Tibial nerve (tissue), 4 donors: Measurements from ENCODE around the gene GRM4. TPM values are rescaled to one million over a fixed set of nuclear protein-coding genes. Genes with fewer than 3 reads are reported as not detected.

Experiments used
- DNase-seq, 2 donors: peaks; one replicate each; pipeline ENCODE4 v3.0.0-alpha.2; 2019; ENCODE audit warnings: low spot score in 2 of 2
- H3K27ac ChIP-seq, 4 donors: fragments of 200-600 bp; sonication (generic) in 3 of 4; one replicate each; pipeline ENCODE4 v1.5.1; 2017 to 2019; ENCODE audit warnings: mild to moderate bottlenecking in 1 of 4
- H3K27me3 ChIP-seq, 2 donors: fragments of 200-600 bp; sonication (generic) in 1 of 2; one replicate each; pipeline versions ENCODE4 v1.5.1 to v1.6.0; 2017 to 2019
- H3K36me3 ChIP-seq, 3 donors: fragments of 200-600 bp; sonication (generic); one replicate each; pipeline ENCODE4 v1.5.1; 2018 to 2019
- H3K4me1 ChIP-seq, 4 donors: fragments of 200-600 bp; sonication (generic) in 3 of 4; one replicate each; pipeline ENCODE4 v1.5.1; 2017 to 2019
- H3K4me3 ChIP-seq, 4 donors: fragments of 200-600 bp; sonication (generic) in 3 of 4; one replicate each; pipeline ENCODE4 v1.5.1; 2017 to 2019; ENCODE audit warnings: mild to moderate bottlenecking in 1 of 4, moderate library complexity in 1 of 4
- H3K9me3 ChIP-seq, 4 donors: fragments of 200-600 bp; sonication (generic) in 3 of 4; one replicate each; pipeline ENCODE4 v1.5.1; 2017 to 2019
- CTCF ChIP-seq, 5 experiments: fragments of 200-600 bp in 3 of 5; fragments of 450-650 bp in 2 of 5; sonication (generic) in 3 of 5; IDR thresholded peaks; one replicate each; pipeline ENCODE4 v1.5.1; 2016 to 2019; ENCODE audit warnings: antibody characterized with exemption in 5 of 5, mild to moderate bottlenecking in 3 of 5, moderate library complexity in 2 of 5
- EP300 ChIP-seq, 2 donors: sonication (generic); formaldehyde crosslinking; IDR thresholded peaks; one replicate each; pipeline ENCODE4 v1.6.1; 2017; ENCODE audit warnings: antibody characterized with exemption in 2 of 2, mild to moderate bottlenecking in 1 of 2
- POLR2A ChIP-seq, 2 donors: fragments of 450-650 bp; IDR thresholded peaks; one replicate each; pipeline ENCODE4 v1.6.1; 2017; ENCODE audit warnings: antibody characterized with exemption in 2 of 2, mild to moderate bottlenecking in 2 of 2, moderate library complexity in 2 of 2
- WGBS, 2 donors: methylation state at CpG; one replicate each; pipeline ENCODE4 v1.1.5; 2018; 5-methylcytosine and 5-hydroxymethylcytosine counted together
- total RNA-seq, 4 donors: library from RNA; depleted of rRNA; stranded (reverse); fragments of >200 nt; gene quantifications; one replicate each; pipeline ENCODE4 v1.1.0, GENCODE V29; 2016

Gene GRM4
- total RNA-seq, 4 donors from 2014 or later, result not detected

DNA sequence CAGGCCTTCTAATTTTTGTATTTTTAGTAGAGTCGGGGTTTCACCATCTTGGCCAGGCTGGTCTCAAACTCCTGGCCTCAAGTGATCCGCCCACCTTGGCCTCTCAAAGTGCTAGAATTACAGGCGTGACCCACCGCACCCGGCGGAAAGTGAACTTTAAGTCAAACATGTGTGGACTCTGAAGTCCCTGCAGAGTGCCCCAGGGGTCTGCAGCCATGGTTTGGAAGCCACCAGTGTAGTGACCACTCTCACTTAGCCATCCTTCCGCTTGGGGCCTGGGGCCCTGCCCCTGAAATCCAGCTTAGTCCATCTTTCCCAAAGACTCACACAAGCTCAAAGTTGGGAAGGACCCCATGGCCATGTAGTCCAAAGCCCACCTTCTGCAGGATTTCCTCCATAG, 164.5 kb downstream of the GRM4 start:
- Histone ChIP-seq H3K27me3 (peaks cover 0 to 29% of the 10 kb centered on the region in 2 donors), H3K4me1 (no peaks in the 10 kb centered on the region), H3K9me3 (peaks cover 0 to 5% (median 0%) of the 10 kb centered on the region in 4 donors), H3K4me3 (no peak overlapping the region), H3K36me3 (no peaks in the 10 kb centered on the region), H3K27ac (no peak overlapping the region)
- DNase-seq, result no peak
- WGBS, 2 donors, result 87 to 89% methylated on average over 7 of the region's 7 CpGs
- no peak for TF ChIP-seq POLR2A (IDR thresholded peaks at IDR 0.05)
- TF ChIP-seq EP300 (IDR thresholded peaks at IDR 0.05), result no peak
- no peak for TF ChIP-seq CTCF (IDR thresholded peaks at IDR 0.05)

- no peak for DNase-seq
- Histone ChIP-seq H3K36me3 (no peaks in the 10 kb centered on the region), H3K27ac (no peak overlapping the region), H3K9me3 (no peaks in the 10 kb centered on the region), H3K4me1 (peaks cover 0 to 6% (median 0%) of the 10 kb centered on the region in 4 donors), H3K4me3 (no peak overlapping the region), H3K27me3 (peaks cover 0 to 39% of the 10 kb centered on the region in 2 donors)
- TF ChIP-seq POLR2A (IDR thresholded peaks at IDR 0.05), result no peak
- no peak for TF ChIP-seq CTCF (IDR thresholded peaks at IDR 0.05)
- TF ChIP-seq EP300 (IDR thresholded peaks at IDR 0.05), result no peak
- 73 to 74% methylated on average over 25 of the region's 25 CpGs for WGBS, 2 donors
Measured at GRCh38 chr6:33980176-33981175, 165.4 kb downstream of the GRM4 start.

DNA sequence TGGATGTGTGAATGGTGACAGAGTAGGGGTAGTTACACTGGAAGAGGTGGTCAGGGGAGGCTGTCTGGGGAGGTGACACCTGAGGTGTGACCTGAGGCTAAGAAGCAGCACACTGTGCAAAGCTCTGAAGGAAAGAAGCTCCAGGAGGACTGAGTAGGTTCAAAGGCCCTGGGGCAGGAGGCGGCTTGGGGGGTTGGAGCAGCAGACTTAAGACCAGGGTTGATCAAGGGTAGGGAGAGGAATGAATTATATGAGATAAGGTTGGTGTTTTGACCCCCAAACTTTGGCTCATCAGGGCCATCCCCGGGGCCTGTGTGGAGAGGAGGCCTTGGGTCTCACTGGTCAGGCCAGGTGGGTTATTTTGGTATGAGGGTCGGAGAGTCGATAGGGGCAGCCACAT, 166.1 kb downstream of the GRM4 start:
- H3K27ac ChIP-seq, result no peak overlapping the region

GRCh38 chr6:33978412-33979150, 167.3 kb downstream of the GRM4 start:
- Histone ChIP-seq H3K4me3 (no peak overlapping the region), H3K36me3 (no peaks in the 10 kb centered on the region), H3K27me3 (peaks cover 0 to 48% of the 10 kb centered on the region in 2 donors), H3K9me3 (no peaks in the 10 kb centered on the region), H3K4me1 (peaks cover 0 to 6% (median 0%) of the 10 kb centered on the region in 4 donors), H3K27ac (no peak overlapping the region)
- no peak for DNase-seq
- 57 to 65% methylated on average over 16 of the region's 16 CpGs for WGBS, 2 donors
- TF ChIP-seq EP300 (IDR thresholded peaks at IDR 0.05), result no peak
- no peak for TF ChIP-seq POLR2A (IDR thresholded peaks at IDR 0.05)
- TF ChIP-seq CTCF (IDR thresholded peaks at IDR 0.05), result no peak

More for the DNA sequence above, 166.1 kb downstream of the GRM4 start:
- no peak overlapping the region for H3K4me3 ChIP-seq
- H3K36me3 ChIP-seq, result no peaks in the 10 kb centered on the region
- WGBS, 2 donors, result 68 to 78% methylated on average over 4 of the region's 4 CpGs
- no peaks in the 10 kb centered on the region for H3K9me3 ChIP-seq
- peaks cover 0 to 6% (median 0%) of the 10 kb centered on the region in 4 donors for H3K4me1 ChIP-seq
- peaks cover 0 to 46% of the 10 kb centered on the region in 2 donors for H3K27me3 ChIP-seq
- DNase-seq, result no peak
- no peak for TF ChIP-seq CTCF (IDR thresholded peaks at IDR 0.05)
- no peak for TF ChIP-seq EP300 (IDR thresholded peaks at IDR 0.05)
- no peak for TF ChIP-seq POLR2A (IDR thresholded peaks at IDR 0.05)
